Activated CD4-positive, alpha-beta T cell treated with anti-CD3 and anti-CD28 coated beads for 48 hours (primary cell): Measurements from ENCODE around the gene PRLR.

Experiments used
- DNase-seq: peaks from one replicate; pipeline ENCODE4 v3.0.0-alpha.2; 2020

PRLR gene

GRCh38 chr5:35026941-35027340 lies 203.3 kb downstream of the PRLR start:
- DNase-seq = no peak

- DNase-seq = no peak
These were observed 203.9 kb downstream of the PRLR start for GRCh38 chr5:35026280-35026840.

GRCh38 chr5:35024911-35025510 lies 205.3 kb downstream of the PRLR start:
- no peak for DNase-seq

- no peak for DNase-seq
These were observed 206.7 kb downstream of the PRLR start for GRCh38 chr5:35023391-35024178.

GRCh38 chr5:35016174-35017051 lies 213.9 kb downstream of the PRLR start:
- DNase-seq = no peak

GRCh38 chr5:35015063-35015462 lies 215.2 kb downstream of the PRLR start:
- no peak for DNase-seq

- DNase-seq = peak; percentile 3
These were observed 217.5 kb downstream of the PRLR start for GRCh38 chr5:35012796-35013195.

GRCh38 chr5:35012365-35012764 lies 217.9 kb downstream of the PRLR start:
- no peak for DNase-seq

- DNase-seq = no peak
These were observed 219.6 kb downstream of the PRLR start for GRCh38 chr5:35010676-35011075.

- no peak for DNase-seq
These were observed 220.6 kb downstream of the PRLR start for GRCh38 chr5:35009657-35010056.

- DNase-seq = no peak
These were observed 221.3 kb downstream of the PRLR start for GRCh38 chr5:35009019-35009418.

GRCh38 chr5:35004771-35005170 lies 225.5 kb downstream of the PRLR start:
- no peak for DNase-seq

GRCh38 chr5:35004200-35004599 lies 226.1 kb downstream of the PRLR start:
- no peak for DNase-seq

GRCh38 chr5:35003018-35003957 lies 227.0 kb downstream of the PRLR start:
- peak; percentile 71 for DNase-seq

- DNase-seq = no peak
These were observed 227.8 kb downstream of the PRLR start for GRCh38 chr5:35002459-35002858.

- DNase-seq = no peak
These were observed 228.4 kb downstream of the PRLR start for GRCh38 chr5:35001842-35002241.
